ENCODE results near the gene SND1. TPM values are rescaled to one million over a fixed set of nuclear protein-coding genes. Genes with fewer than 3 reads are reported as not detected.

SND1 gene
- total RNA-seq, 4 donors from 2014 or later = 70.8 to 141 (median 85.7) TPM

DNA sequence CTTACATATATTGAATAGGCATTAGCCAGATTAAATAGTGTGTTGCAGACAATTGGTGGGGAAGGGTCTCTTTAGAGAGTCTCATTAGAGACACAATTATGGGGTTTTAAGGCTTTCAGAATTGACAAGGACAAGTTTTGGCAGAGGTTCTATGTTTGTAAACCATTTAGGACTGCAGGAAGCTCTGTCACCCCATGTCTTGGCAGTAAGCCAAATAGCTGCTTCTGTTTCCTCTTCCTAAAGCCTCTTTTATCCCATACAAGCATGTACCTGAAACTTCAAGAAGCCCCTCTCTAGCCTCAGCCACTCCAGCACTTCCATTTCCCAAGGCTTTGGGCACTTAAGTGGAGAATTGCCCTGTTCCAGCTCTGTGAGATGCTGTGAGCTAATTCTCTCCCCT is 401.0 kb downstream of the SND1 start:
- H3K4me1 ChIP-seq = no peaks in the 10 kb centered on the region
- no peak overlapping the region for H3K4me3 ChIP-seq
- H3K36me3 ChIP-seq = no peaks in the 10 kb centered on the region
- no peaks in the 10 kb centered on the region for H3K9me3 ChIP-seq
- DNase-seq (ENCODE audit: low spot score in 2 of 2) = no peak
- no peaks in the 10 kb centered on the region for H3K27me3 ChIP-seq
- TF ChIP-seq POLR2A (IDR thresholded peaks at IDR 0.05) (no peak), EP300 (IDR thresholded peaks at IDR 0.05) (no peak)
- TF ChIP-seq, protein P1, sequence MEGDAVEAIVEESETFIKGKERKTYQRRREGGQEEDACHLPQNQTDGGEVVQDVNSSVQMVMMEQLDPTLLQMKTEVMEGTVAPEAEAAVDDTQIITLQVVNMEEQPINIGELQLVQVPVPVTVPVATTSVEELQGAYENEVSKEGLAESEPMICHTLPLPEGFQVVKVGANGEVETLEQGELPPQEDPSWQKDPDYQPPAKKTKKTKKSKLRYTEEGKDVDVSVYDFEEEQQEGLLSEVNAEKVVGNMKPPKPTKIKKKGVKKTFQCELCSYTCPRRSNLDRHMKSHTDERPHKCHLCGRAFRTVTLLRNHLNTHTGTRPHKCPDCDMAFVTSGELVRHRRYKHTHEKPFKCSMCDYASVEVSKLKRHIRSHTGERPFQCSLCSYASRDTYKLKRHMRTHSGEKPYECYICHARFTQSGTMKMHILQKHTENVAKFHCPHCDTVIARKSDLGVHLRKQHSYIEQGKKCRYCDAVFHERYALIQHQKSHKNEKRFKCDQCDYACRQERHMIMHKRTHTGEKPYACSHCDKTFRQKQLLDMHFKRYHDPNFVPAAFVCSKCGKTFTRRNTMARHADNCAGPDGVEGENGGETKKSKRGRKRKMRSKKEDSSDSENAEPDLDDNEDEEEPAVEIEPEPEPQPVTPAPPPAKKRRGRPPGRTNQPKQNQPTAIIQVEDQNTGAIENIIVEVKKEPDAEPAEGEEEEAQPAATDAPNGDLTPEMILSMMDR (IDR thresholded peaks at IDR 0.05) = no peak
- no peak overlapping the region for H3K27ac ChIP-seq

DNA sequence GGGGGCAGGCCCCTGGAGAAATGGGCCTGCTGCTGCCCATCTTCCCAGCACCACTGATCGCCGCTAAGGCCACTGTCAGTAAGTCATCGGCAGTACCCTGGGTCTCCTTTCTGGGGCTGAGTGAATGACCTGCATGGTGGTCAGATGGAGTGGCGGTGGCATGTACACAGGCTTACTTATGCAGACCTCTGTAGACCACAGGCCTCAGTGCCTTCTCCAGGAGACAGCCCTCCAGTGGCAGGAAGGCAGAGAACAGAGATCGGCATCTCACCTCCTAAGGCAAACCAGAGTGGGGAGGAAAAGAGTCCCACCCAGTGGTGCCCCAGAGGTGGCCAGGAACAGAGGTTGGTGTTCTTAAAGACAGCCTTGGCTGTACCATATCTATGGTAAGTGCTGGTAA is 402.0 kb downstream of the SND1 start:
- DNase-seq (ENCODE audit: low spot score in 2 of 2) = no peak
- H3K9me3 ChIP-seq = no peaks in the 10 kb centered on the region
- no peak overlapping the region for H3K27ac ChIP-seq
- H3K27me3 ChIP-seq = no peaks in the 10 kb centered on the region
- no peak overlapping the region for H3K4me3 ChIP-seq
- 84 to 89% methylated on average over 5 of the region's 5 CpGs for WGBS, 2 donors
- H3K4me1 ChIP-seq = no peaks in the 10 kb centered on the region
- H3K36me3 ChIP-seq = no peaks in the 10 kb centered on the region
- TF ChIP-seq EP300 (IDR thresholded peaks at IDR 0.05) = no peak
- TF ChIP-seq, protein P1 (IDR thresholded peaks at IDR 0.05) = no peak
- no peak for TF ChIP-seq POLR2A (IDR thresholded peaks at IDR 0.05)

DNA sequence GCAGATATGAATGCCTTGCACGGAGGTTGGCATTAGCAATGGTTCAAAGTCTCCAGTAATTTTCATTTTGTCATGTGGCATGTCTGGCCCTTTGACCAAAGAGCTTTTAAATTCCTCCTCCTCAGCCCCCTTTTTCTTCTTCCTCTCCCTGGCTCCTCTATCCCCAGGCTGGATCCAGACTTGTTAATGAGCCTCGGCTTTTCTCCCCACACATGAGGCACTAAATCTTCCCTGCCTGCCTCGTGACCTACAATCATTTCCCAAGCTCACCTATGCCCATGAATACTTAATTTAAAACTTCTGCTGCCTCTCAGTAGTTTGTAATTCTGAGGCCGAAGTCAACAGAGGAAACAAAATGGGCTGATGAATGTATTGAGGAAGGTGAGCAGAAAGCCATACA is 402.5 kb downstream of the SND1 start:
- TF ChIP-seq EP300 (IDR thresholded peaks at IDR 0.05) (no peak), POLR2A (IDR thresholded peaks at IDR 0.05) (no peak)
- TF ChIP-seq, protein P1 (IDR thresholded peaks at IDR 0.05) = no peak

DNA sequence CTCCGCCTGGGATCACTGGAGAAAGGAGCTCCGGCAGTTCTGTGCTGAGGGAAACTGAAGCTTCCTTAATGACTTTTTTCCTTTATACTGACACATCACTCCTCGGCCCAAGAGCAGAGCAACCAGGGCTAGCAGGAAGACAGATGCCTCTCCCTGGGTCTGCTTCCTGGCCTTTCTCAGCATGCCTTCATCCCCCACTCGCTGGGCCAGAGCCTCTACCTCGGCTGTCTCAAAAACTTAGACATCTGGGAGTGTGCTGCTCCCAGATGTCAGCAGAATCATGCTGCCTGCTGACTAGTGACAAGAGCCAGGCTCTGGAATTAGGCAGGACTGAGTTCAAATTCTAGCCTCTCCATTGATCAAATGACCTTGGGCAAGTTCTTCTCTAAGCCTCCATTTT is 403.6 kb downstream of the SND1 start:
- Histone ChIP-seq H3K27ac (no peak overlapping the region), H3K4me3 (no peak overlapping the region), H3K9me3 (no peaks in the 10 kb centered on the region), H3K4me1 (no peaks in the 10 kb centered on the region), H3K36me3 (no peaks in the 10 kb centered on the region), H3K27me3 (no peaks in the 10 kb centered on the region)
- WGBS, 2 donors = 73 to 83% methylated on average over 5 of the region's 5 CpGs
- no peak for DNase-seq (ENCODE audit: low spot score in 2 of 2)
- TF ChIP-seq, protein P1 (IDR thresholded peaks at IDR 0.05) = no peak
- TF ChIP-seq POLR2A (IDR thresholded peaks at IDR 0.05) = no peak

More for the DNA sequence above, 402.5 kb downstream of the SND1 start:
- H3K4me1 ChIP-seq = no peaks in the 10 kb centered on the region
- H3K9me3 ChIP-seq = no peaks in the 10 kb centered on the region
- no peak overlapping the region for H3K27ac ChIP-seq
- H3K27me3 ChIP-seq = no peaks in the 10 kb centered on the region
- no peak for DNase-seq (ENCODE audit: low spot score in 2 of 2)
- no peaks in the 10 kb centered on the region for H3K36me3 ChIP-seq
- 85 to 86% methylated on average over 4 of the region's 4 CpGs for WGBS, 2 donors
- no peak overlapping the region for H3K4me3 ChIP-seq

DNA sequence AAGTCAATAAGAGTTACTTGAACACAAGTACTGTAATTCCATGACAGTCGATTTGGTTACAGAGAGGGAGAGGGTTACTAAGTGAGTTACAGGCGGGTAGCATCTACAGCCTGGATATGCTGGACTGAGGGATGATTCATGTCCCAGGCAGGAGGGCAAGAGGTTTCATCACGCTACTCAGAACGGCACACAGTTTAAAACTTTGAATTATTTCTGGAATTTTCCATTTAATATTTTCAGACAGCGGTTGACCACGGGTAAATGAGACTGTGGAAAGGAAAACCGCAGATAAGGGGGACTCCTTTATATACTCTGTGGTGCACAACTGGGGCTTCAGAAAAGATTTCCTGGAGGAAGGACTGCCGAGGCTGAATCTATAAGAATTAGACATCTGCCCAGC is 404.9 kb downstream of the SND1 start:
- no peaks in the 10 kb centered on the region for H3K27me3 ChIP-seq
- H3K4me1 ChIP-seq = no peaks in the 10 kb centered on the region
- no peaks in the 10 kb centered on the region for H3K9me3 ChIP-seq
- no peak overlapping the region for H3K27ac ChIP-seq
- TF ChIP-seq POLR2A (IDR thresholded peaks at IDR 0.05) (no peak), EP300 (IDR thresholded peaks at IDR 0.05) (no peak)
- TF ChIP-seq, protein P1 (IDR thresholded peaks at IDR 0.05) = no peak
- H3K36me3 ChIP-seq = no peaks in the 10 kb centered on the region
- no peak overlapping the region for H3K4me3 ChIP-seq
- no peak for DNase-seq (ENCODE audit: low spot score in 2 of 2)
- WGBS, 2 donors = 66 to 69% methylated on average over 8 of the region's 8 CpGs
